Measurements from ENCODE around the gene RIPPLY3. TPM values are rescaled to one million over a fixed set of nuclear protein-coding genes. Genes with fewer than 3 reads are reported as not detected.

RIPPLY3 gene
- total RNA-seq, 4 donors from 2014 or later, result not detected

GRCh38 chr21:37009740-37010341 lies 3.3 kb downstream of the RIPPLY3 start:
- WGBS, result 21% methylated on average over 22 of the region's 30 CpGs

GRCh38 chr21:37017951-37018679 lies 11.6 kb downstream of the RIPPLY3 start:
- H3K4me3 ChIP-seq, result no peak overlapping the region
- DNase-seq (ENCODE audit: extremely low spot score), result no peak
- no peak overlapping the region for H3K27ac ChIP-seq (replicated peaks in 1 of 4)
- no peak for TF ChIP-seq CTCF (IDR thresholded peaks at IDR 0.05)
- no peak for TF ChIP-seq EP300 (IDR thresholded peaks at IDR 0.05)
- no peak for TF ChIP-seq POLR2A (IDR thresholded peaks at IDR 0.05; ENCODE audit: low read depth)
- TF ChIP-seq POLR2AphosphoS5 (IDR thresholded peaks at IDR 0.05), result no peak
- 79% methylated on average over 11 of the region's 13 CpGs for WGBS
- no peaks in the 10 kb centered on the region for H3K36me3 ChIP-seq
- peaks cover 0 to 29% (median 0%) of the 10 kb centered on the region in 4 donors for H3K27me3 ChIP-seq
- no peaks in the 10 kb centered on the region for H3K4me1 ChIP-seq
- intact Hi-C loops (cut with DNase I), result no loop called here
- no peaks in the 10 kb centered on the region for H3K9me3 ChIP-seq

More at GRCh38 chr21:37009740-37010341, 3.3 kb downstream of the RIPPLY3 start:
- peak overlapping the region; percentile 28 to 40 (median 34) for H3K4me3 ChIP-seq
- DNase-seq (ENCODE audit: extremely low spot score), result peak; percentile 93
- H3K4me1 ChIP-seq, result peaks cover 13 to 27% (median 25%) of the 10 kb centered on the region in 4 donors
- H3K27ac ChIP-seq (replicated peaks in 1 of 4), result no peak overlapping the region
- TF ChIP-seq EP300 (IDR thresholded peaks at IDR 0.05) (no peak), CTCF (IDR thresholded peaks at IDR 0.05) (peak; percentile 76 to 87 (median 76)), POLR2AphosphoS5 (IDR thresholded peaks at IDR 0.05) (peak in 1 of 2 donors; percentile 44)
- intact Hi-C loops (cut with DNase I), result loop anchor here (5.0 kb wide), 1 partner anchor 73 kb away; no protein-coding TSS in a partner anchor
- no peaks in the 10 kb centered on the region for H3K36me3 ChIP-seq
- no peaks in the 10 kb centered on the region for H3K9me3 ChIP-seq
- H3K27me3 ChIP-seq, result peaks cover 0 to 87% (median 20%) of the 10 kb centered on the region in 4 donors

GRCh38 chr21:37026499-37026898 lies 20.0 kb downstream of the RIPPLY3 start:
- no peak overlapping the region for H3K4me3 ChIP-seq
- H3K27me3 ChIP-seq, result no peaks in the 10 kb centered on the region
- H3K36me3 ChIP-seq, result no peaks in the 10 kb centered on the region
- intact Hi-C loops (cut with DNase I), result no loop called here
- H3K27ac ChIP-seq (replicated peaks in 1 of 4), result no peak overlapping the region
- no peaks in the 10 kb centered on the region for H3K9me3 ChIP-seq
- 51% methylated on average over 4 of the region's 4 CpGs for WGBS
- TF ChIP-seq EP300 (IDR thresholded peaks at IDR 0.05) (no peak), POLR2A (IDR thresholded peaks at IDR 0.05; ENCODE audit: low read depth) (no peak), CTCF (IDR thresholded peaks at IDR 0.05) (no peak), POLR2AphosphoS5 (IDR thresholded peaks at IDR 0.05) (no peak)
- no peaks in the 10 kb centered on the region for H3K4me1 ChIP-seq
- DNase-seq (ENCODE audit: extremely low spot score), result no peak

GRCh38 chr21:37028570-37028969 lies 22.1 kb downstream of the RIPPLY3 start:
- no peaks in the 10 kb centered on the region for H3K36me3 ChIP-seq
- H3K4me1 ChIP-seq, result peaks cover 0 to 13% (median 12%) of the 10 kb centered on the region in 4 donors
- intact Hi-C loops (cut with DNase I), result no loop called here
- no peak overlapping the region for H3K27ac ChIP-seq (replicated peaks in 1 of 4)
- no peaks in the 10 kb centered on the region for H3K9me3 ChIP-seq
- H3K27me3 ChIP-seq, result peaks cover 0 to 3% (median 0%) of the 10 kb centered on the region in 4 donors
- H3K4me3 ChIP-seq, result no peak overlapping the region
- no peak for TF ChIP-seq CTCF (IDR thresholded peaks at IDR 0.05)
- no peak for TF ChIP-seq POLR2AphosphoS5 (IDR thresholded peaks at IDR 0.05)
- no peak for TF ChIP-seq EP300 (IDR thresholded peaks at IDR 0.05)
- no peak for TF ChIP-seq POLR2A (IDR thresholded peaks at IDR 0.05; ENCODE audit: low read depth)
- WGBS, result 87% methylated on average over 4 of the region's 4 CpGs
- DNase-seq (ENCODE audit: extremely low spot score), result no peak

Measured in esophagus muscularis mucosa (tissue), 4 donors.